ENCODE results near the gene PRSS57. TPM values are rescaled to one million over a fixed set of nuclear protein-coding genes. Genes with fewer than 3 reads are reported as not detected.

The PRSS57 gene
- total and polyA plus RNA-seq, 2 of the 13 experiments (the other 11 are each of a cell fraction or from before 2014, with no cell fraction given) = 0.12 TPM; not detected in 1

DNA sequence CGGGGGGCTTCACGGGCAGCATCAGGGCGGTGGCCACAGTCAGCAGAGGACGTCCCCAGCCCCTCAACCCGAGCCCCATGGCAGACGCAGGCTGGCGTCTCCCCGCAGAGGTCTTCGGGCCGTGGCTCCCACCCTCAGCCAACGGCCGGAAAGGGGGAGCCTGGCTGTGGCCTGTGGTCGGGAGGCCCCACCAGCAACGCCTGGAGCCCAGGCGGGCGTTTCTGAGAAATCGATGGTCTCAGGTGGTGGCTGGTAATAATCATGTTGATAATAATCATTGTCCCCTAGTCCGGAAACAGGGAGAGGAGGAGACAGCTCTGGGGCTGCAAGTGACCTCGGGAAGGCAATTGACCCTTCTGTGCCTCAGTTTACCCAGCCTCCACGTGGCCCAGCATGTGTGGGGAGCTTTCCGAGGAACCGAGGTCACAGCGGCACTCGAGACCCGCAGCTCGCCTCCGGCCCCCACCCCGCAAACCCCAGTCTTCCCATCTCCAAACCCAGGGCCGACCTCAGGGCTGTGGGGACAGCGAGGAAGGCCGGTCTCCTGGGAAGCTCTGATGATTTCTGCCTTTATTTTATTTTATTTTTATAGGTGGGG is at the start of gene PRSS57 (continued):
- TF ChIP-seq, protein P1, sequence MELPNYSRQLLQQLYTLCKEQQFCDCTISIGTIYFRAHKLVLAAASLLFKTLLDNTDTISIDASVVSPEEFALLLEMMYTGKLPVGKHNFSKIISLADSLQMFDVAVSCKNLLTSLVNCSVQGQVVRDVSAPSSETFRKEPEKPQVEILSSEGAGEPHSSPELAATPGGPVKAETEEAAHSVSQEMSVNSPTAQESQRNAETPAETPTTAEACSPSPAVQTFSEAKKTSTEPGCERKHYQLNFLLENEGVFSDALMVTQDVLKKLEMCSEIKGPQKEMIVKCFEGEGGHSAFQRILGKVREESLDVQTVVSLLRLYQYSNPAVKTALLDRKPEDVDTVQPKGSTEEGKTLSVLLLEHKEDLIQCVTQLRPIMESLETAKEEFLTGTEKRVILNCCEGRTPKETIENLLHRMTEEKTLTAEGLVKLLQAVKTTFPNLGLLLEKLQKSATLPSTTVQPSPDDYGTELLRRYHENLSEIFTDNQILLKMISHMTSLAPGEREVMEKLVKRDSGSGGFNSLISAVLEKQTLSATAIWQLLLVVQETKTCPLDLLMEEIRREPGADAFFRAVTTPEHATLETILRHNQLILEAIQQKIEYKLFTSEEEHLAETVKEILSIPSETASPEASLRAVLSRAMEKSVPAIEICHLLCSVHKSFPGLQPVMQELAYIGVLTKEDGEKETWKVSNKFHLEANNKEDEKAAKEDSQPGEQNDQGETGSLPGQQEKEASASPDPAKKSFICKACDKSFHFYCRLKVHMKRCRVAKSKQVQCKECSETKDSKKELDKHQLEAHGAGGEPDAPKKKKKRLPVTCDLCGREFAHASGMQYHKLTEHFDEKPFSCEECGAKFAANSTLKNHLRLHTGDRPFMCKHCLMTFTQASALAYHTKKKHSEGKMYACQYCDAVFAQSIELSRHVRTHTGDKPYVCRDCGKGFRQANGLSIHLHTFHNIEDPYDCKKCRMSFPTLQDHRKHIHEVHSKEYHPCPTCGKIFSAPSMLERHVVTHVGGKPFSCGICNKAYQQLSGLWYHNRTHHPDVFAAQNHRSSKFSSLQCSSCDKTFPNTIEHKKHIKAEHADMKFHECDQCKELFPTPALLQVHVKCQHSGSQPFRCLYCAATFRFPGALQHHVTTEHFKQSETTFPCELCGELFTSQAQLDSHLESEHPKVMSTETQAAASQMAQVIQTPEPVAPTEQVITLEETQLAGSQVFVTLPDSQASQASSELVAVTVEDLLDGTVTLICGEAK (IDR thresholded peaks at IDR 0.05) = no peak
- TF ChIP-seq, protein P1 (CRISPR knock-in tag; IDR thresholded peaks at IDR 0.05) = no peak
- TF ChIP-seq ZNF496 (CRISPR knock-in tag; IDR thresholded peaks at IDR 0.05; ENCODE audit: insufficient replicate concordance) (no peak), ZNF20 (CRISPR knock-in tag; IDR thresholded peaks at IDR 0.05) (no peak), HOXA5 (CRISPR knock-in tag; IDR thresholded peaks at IDR 0.05) (no peak), ZSCAN21 (CRISPR knock-in tag; IDR thresholded peaks at IDR 0.05; ENCODE audit: borderline replicate concordance) (no peak), HDAC2 (CRISPR knock-in tag; IDR thresholded peaks at IDR 0.05) (no peak), NCOA1 (CRISPR knock-in tag; IDR thresholded peaks at IDR 0.05) (no peak)
- TF ChIP-seq, protein P2, sequence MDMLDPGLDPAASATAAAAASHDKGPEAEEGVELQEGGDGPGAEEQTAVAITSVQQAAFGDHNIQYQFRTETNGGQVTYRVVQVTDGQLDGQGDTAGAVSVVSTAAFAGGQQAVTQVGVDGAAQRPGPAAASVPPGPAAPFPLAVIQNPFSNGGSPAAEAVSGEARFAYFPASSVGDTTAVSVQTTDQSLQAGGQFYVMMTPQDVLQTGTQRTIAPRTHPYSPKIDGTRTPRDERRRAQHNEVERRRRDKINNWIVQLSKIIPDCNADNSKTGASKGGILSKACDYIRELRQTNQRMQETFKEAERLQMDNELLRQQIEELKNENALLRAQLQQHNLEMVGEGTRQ (IDR thresholded peaks at IDR 0.05; ENCODE audit: low read depth, low read length) = no peak
- TF ChIP-seq, protein P2 (CRISPR knock-in tag; IDR thresholded peaks at IDR 0.05; ENCODE audit: borderline replicate concordance) = no peak
- TF ChIP-seq, protein P3, sequence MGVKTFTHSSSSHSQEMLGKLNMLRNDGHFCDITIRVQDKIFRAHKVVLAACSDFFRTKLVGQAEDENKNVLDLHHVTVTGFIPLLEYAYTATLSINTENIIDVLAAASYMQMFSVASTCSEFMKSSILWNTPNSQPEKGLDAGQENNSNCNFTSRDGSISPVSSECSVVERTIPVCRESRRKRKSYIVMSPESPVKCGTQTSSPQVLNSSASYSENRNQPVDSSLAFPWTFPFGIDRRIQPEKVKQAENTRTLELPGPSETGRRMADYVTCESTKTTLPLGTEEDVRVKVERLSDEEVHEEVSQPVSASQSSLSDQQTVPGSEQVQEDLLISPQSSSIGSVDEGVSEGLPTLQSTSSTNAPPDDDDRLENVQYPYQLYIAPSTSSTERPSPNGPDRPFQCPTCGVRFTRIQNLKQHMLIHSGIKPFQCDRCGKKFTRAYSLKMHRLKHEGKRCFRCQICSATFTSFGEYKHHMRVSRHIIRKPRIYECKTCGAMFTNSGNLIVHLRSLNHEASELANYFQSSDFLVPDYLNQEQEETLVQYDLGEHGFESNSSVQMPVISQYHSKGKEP (CRISPR knock-in tag; IDR thresholded peaks at IDR 0.05) = no peak

All from HepG2 (cell line).